ENCODE data around the gene PRDM1.

PRDM1 gene

DNA sequence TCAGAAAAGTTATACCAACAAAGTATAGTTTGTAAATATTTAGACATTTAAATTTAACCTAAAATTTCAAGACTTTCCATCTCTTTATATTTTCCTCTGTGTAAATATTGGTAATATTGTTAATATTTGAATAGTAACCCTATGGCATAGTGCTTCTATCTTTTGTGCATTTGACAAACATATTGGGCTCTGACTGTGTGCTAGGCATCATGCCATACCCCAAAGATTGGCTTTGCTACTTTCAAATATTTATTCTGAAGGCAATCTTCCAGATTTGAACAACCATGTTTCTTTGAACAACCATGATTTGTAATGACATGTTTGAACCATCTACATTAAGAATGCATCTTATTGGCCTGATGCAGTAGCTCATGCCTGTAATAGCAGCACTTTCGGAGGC, 15.5 kb upstream of the PRDM1 start:
- ATAC-seq, result no peak
- no peak for DNase-seq

DNA sequence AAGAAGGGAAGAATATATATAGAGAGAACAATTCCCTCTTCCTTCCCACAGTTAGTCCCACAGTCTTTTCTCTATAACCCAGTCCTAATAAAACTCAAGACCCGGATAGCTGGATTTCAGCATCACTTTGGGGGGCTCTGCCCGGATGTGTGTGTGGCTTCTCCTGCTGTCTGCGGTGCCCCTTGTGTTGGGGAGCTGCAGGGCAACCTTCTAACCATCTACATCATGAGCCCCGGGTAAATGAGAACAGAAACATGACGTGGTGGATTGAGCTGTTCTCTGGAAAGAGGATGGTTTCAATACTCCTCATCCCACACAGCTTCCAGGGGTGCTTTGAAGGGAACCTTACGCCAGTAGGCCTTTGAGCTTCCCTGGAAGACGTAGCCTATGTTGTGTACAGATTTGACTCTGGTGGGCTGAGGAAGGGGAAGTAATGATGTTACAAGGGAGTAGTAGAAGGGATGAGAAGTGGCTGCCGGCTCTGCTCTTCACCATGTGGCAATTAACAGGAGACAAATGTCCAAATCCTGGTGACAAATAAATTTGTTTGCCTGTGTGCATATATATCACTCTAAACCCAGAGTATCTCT, 13.5 kb upstream of the PRDM1 start:
- DNase-seq (no peak), ATAC-seq (no peak)

DNA sequence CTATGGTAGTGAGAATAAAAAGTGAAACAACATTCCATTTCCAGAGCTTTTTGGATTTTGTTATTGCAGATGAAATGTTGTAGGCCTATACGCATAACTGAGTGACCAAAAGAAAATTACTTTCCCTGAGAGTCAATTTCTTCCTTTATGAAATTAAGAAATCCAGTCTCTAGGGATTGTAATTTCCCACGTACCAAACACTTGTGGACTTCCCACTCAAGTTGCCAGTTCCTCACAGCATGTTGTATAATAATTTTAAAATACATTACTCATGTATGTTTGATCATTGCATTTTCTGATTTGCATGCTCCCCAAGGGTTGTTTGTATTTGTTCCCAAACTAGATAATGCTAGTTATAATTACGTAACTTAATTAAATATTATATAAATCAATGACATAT, 12.0 kb upstream of the PRDM1 start:
- DNase-seq (no peak), ATAC-seq (no peak)

DNA sequence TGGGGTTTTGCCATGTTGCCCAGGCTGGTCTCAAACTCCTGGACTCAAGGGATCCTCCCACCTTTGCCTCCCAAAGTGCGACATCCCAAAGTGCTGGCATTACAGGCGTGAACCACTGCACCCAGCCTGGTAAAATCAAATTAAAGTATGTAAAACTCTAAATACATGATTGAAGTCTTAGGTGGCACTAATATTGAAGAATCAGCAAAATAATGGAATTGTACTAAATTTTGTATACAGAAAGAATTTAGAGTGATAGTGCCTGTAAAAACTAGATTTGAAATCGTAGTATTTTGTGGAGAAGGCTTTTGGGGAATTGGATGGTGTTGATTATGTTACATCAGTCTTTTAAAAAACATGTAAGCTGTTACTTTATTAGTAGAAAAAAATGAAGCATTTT, 10.0 kb upstream of the PRDM1 start:
- ATAC-seq (no peak), DNase-seq (no peak)

GRCh38 chr6:106077170-106077569, 9.0 kb upstream of the PRDM1 start:
- no peak for DNase-seq
- ATAC-seq, result no peak

DNA sequence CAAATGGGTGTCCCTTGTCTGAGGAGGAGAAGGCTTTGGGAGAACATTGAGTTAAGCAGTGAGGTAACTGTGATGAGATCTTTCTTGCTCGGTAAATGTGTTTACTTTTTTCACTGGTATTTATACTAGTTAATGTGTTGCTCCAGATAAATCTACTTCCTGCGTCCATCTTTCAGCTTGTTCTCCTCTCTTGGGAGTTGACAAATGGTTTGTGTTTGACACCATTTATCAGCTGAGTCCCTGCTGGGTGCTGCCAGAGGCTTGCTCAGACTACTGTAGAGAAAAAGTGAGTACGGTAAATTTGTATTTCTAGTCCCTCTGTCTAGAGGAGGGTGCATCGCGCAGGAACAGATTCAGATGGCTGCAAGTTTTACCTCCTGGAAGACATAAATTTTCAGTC, 8.3 kb upstream of the PRDM1 start:
- DNase-seq (no peak), ATAC-seq (no peak)

GRCh38 chr6:106079961-106080762, 6.0 kb upstream of the PRDM1 start:
- DNase-seq (no peak), ATAC-seq (no peak)

GRCh38 chr6:106080763-106081095, 5.4 kb upstream of the PRDM1 start:
- ATAC-seq, result no peak
- no peak for DNase-seq

GRCh38 chr6:106081715-106082114, 4.4 kb upstream of the PRDM1 start:
- ATAC-seq, result no peak

GRCh38 chr6:106082735-106083398, 3.3 kb upstream of the PRDM1 start:
- ATAC-seq (peak; percentile 29), DNase-seq (no peak)

More at GRCh38 chr6:106081715-106082114, 4.4 kb upstream of the PRDM1 start:
- DNase-seq, result no peak

DNA sequence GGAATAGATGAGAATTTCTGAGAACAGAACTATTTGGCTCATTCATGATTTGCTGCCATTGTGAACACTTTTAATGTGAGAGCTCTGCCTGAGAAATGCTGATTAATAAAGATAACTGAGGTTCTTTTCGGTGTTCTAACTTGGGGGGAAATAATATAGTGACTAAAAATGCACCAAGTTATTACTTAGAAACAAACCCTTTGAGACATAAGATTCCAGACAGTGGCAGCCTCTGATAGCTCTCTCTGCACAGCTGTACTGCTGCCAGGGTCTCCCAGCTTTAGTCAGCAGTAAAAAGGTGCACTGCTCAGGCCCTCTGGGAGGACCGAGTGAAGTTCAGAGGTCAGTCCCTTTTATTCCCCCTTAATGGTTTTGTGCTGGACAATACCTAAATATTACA, 2.5 kb upstream of the PRDM1 start:
- no peak for ATAC-seq
- DNase-seq, result no peak

- DNase-seq, result no peak
- peak; percentile 35 for ATAC-seq
Measured at GRCh38 chr6:106084106-106084988, 1.8 kb upstream of the PRDM1 start.

DNA sequence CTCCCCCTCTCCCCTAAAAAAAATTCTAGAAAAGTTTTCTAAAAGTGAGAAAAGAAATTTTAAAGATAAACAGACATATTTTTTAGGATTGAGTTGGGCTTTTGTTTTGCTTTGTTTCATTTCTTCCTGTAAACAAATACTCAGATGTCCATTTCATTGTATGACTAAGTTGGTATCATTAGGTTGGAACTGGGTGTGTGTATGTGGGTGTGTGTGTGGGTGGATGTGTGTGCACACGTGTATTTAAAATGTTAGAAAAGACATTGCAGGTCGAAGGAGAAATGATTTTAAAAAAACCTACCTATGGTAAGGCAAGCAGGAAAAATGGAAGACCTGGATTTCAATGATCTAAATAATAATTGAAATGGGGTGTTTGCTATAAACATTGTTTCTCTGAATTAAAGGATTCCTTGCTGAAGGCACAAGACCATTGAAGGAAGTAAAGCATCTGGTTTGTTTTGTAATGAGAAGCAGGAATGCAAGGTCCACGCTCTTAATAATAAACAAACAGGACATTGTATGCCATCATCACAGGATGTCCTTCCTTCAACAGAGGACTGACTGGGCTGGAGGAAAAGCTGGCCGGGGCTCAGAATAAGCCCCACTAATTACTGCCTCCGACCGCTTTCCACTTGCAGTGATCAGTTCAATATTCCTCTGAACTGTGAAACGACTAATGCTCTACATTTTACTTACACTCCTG, 996 bp upstream of the PRDM1 start:
- no peak for ATAC-seq
- DNase-seq, result no peak

DNA sequence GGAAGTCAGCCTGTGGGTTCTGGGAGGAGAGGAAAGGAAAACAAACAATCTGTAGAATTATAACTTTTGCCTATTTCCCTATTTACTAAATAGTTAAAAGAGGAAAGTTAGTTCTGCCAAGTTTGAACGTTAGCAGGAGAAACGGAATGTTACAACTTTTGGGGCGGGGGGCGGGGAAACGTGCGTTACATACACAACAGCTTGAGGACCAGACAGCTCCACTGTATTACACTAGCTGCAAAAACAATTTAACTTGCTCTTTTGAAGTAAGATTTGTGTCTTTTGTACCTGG, 498 bp upstream of the PRDM1 start:
- ATAC-seq, result no peak
- DNase-seq, result no peak

DNA sequence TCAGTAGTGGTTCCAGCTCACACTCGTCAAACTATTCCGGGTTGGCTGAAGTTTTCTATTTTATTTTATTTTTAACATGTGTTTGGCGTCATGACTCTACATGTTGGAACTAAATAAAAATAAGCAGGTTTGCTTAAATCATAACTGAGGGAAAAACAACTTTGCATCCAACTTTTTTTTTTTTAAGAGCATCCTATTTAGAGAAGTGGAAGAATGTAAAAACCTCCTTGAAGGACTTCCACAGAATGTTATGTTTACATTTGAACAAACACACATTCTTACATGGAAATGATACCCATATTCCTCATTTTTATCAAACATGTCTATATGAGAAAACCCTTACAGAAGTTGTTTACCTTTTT, 659 bp downstream of the PRDM1 start:
- ATAC-seq (no peak), DNase-seq (no peak)

DNA sequence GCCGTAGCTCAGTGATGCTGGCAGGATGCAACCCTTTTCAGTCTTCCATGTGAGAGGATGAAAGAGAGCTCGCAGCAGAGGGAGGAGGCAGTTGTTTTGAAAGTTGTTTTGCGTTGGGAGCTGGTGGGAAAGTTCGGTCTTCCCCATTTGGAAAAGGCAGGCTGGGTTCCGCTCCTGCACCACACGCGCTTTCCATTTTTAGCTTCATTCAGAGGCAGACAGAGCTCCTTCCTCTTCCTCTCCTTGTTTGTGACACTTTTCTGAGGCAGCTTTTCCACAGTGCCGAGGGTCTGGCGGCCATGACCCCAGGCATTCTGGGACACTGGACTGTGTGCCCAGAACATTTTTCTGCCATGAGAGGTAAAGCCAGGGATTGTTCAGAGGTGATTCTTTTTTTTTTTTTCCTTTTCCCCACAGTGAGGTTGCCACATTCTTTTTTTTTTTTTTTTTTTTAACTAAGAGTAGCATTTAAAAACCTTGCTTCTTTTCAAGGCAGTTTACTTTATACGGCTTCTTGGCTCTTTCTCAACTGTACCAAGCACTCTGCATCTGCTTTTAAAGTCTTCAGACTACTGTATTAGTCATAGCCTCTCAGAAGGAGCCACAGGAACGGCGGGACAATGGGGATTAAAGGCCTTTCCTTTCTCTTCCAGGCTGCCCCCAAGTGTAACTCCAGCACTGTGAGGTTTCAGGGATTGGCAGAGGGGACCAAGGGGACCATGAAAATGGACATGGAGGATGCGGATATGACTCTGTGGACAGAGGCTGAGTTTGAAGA, 1.6 kb downstream of the PRDM1 start:
- ATAC-seq (no peak), DNase-seq (no peak)

GRCh38 chr6:106090001-106090400, 3.9 kb downstream of the PRDM1 start:
- no peak for ATAC-seq
- no peak for DNase-seq

DNA sequence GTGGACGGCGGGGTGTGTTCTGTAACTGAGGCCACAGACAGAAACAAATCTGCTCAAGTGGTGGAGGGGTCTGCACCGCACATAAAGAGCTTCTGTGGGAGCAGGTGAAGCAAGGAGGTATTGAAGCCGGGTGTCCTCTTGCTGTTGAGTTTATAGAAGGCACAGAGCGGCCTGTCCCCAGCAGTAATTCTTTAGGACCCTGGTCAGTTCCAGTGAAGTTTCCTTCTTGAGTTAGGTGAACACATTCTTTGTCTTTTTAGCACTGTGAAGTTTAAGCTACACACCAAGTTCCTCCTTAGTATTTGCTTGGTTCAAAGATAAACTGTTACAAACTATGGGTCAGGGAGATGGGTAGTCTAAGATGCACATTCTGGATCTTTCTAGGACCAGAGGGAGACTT, 6.1 kb downstream of the PRDM1 start:
- DNase-seq (no peak), ATAC-seq (no peak)

- DNase-seq, result no peak
- no peak for ATAC-seq
Measured at GRCh38 chr6:106094261-106094963, 8.3 kb downstream of the PRDM1 start.

DNA sequence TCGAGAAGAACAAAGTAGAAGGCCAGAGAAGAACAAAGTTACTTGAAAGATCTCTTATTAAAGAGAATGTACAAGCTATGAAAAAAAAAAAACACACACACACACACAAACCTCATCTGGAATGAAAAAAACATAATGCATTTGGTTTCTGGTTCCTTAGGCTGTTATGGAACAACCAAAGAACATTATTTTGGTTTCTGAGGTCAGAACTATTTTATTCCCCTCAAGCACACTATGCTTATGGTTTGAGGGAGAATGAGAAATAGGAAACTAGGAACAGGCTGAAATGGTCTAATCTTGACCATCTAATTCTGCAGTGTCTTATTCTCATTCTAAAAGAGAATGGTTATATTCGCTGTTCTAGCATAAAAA, 8.8 kb downstream of the PRDM1 start:
- DNase-seq (no peak), ATAC-seq (no peak)
